Measurements from ENCODE around the gene TSSC4.

TSSC4 gene

DNA sequence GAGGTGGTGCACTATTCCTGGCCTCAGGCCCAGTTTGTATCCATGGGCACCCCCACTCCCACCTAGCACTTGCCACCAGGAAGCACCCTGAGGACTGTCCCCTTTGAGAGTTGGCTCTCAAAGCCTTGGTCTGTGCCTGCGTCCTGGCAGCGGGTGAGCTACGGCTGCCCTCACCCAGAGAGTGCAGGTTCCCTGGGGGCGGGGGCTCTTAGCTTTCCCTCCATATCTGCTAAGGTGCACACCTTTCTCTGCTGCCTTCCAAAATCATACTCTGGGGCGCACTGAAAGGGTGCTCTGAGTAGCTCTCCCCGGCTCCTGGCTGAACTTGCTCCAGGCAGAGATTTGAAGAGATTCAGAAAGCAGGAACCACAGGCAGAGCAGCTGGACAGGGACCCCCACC, 51.4 kb downstream of the TSSC4 start:
- DNase-seq (ENCODE audit: low read depth in 1 of 2, low spot score in 1 of 2), result no peak
- TF ChIP-seq GABPA (IDR thresholded peaks at IDR 0.05; ENCODE audit: low read depth) (no peak), POLR2AphosphoS5 (IDR thresholded peaks at IDR 0.05; ENCODE audit: low read depth) (no peak), SPI1 (IDR thresholded peaks at IDR 0.05; ENCODE audit: borderline replicate concordance, low read depth) (no peak)
- TF ChIP-seq, protein P1, sequence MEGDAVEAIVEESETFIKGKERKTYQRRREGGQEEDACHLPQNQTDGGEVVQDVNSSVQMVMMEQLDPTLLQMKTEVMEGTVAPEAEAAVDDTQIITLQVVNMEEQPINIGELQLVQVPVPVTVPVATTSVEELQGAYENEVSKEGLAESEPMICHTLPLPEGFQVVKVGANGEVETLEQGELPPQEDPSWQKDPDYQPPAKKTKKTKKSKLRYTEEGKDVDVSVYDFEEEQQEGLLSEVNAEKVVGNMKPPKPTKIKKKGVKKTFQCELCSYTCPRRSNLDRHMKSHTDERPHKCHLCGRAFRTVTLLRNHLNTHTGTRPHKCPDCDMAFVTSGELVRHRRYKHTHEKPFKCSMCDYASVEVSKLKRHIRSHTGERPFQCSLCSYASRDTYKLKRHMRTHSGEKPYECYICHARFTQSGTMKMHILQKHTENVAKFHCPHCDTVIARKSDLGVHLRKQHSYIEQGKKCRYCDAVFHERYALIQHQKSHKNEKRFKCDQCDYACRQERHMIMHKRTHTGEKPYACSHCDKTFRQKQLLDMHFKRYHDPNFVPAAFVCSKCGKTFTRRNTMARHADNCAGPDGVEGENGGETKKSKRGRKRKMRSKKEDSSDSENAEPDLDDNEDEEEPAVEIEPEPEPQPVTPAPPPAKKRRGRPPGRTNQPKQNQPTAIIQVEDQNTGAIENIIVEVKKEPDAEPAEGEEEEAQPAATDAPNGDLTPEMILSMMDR (IDR thresholded peaks at IDR 0.05; ENCODE audit: insufficient read depth, low read length), result no peak
- TF ChIP-seq, protein P2, sequence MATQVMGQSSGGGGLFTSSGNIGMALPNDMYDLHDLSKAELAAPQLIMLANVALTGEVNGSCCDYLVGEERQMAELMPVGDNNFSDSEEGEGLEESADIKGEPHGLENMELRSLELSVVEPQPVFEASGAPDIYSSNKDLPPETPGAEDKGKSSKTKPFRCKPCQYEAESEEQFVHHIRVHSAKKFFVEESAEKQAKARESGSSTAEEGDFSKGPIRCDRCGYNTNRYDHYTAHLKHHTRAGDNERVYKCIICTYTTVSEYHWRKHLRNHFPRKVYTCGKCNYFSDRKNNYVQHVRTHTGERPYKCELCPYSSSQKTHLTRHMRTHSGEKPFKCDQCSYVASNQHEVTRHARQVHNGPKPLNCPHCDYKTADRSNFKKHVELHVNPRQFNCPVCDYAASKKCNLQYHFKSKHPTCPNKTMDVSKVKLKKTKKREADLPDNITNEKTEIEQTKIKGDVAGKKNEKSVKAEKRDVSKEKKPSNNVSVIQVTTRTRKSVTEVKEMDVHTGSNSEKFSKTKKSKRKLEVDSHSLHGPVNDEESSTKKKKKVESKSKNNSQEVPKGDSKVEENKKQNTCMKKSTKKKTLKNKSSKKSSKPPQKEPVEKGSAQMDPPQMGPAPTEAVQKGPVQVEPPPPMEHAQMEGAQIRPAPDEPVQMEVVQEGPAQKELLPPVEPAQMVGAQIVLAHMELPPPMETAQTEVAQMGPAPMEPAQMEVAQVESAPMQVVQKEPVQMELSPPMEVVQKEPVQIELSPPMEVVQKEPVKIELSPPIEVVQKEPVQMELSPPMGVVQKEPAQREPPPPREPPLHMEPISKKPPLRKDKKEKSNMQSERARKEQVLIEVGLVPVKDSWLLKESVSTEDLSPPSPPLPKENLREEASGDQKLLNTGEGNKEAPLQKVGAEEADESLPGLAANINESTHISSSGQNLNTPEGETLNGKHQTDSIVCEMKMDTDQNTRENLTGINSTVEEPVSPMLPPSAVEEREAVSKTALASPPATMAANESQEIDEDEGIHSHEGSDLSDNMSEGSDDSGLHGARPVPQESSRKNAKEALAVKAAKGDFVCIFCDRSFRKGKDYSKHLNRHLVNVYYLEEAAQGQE (IDR thresholded peaks at IDR 0.05; ENCODE audit: insufficient replicate concordance, low read depth), result no peak
- Histone ChIP-seq H3K27ac (replicated peaks) (no peak overlapping the region), H3K4me3 (replicated peaks; ENCODE audit: insufficient read depth, low read length) (no peak overlapping the region), H3K27me3 (ENCODE audit: insufficient read depth, poor library complexity, severe bottlenecking) (peaks cover 2% of the 10 kb centered on the region)

DNA sequence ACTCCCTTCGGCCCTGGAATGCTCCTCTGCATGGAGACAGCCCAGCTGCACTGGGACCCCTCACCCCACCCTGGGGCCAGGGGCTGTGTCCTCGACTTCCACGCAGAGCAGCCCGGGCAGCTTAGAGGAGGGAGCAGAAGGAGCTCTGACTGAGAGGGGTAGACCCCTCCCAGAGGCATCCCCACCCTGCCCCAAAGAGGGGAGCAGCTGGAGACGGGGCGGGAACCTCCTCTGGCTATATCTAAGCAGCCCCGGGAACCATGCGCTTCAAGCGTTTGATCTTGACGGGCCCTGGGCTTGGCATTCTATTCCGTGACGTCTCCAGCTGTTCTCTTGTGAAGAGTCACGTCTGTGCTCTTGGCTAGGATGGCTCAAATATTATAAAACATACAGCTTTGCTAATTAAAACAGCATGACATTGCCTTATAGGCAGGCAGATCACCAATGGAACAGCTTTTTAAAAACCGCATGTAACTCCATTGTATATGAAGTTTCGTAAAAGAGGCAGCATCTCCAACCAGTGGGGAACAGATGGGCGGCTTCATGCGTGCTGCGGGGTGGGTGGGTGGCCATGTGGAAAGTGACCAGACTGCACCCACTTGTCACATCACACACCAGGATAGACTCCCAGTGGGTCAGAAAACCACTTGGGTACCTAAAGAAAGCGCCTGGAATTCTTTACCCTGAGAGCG, 51.9 kb downstream of the TSSC4 start:
- DNase-seq (ENCODE audit: low read depth in 1 of 2, low spot score in 1 of 2), result no peak
- H3K27me3 ChIP-seq (ENCODE audit: insufficient read depth, poor library complexity, severe bottlenecking), result peaks cover 2% of the 10 kb centered on the region
- no peak overlapping the region for H3K4me3 ChIP-seq (replicated peaks; ENCODE audit: insufficient read depth, low read length)
- no peak overlapping the region for H3K27ac ChIP-seq (replicated peaks)
- TF ChIP-seq, protein P1 (IDR thresholded peaks at IDR 0.05; ENCODE audit: insufficient read depth, low read length), result no peak
- TF ChIP-seq SPI1 (IDR thresholded peaks at IDR 0.05; ENCODE audit: borderline replicate concordance, low read depth), result no peak
- TF ChIP-seq, protein P2 (IDR thresholded peaks at IDR 0.05; ENCODE audit: insufficient replicate concordance, low read depth), result no peak
- TF ChIP-seq GABPA (IDR thresholded peaks at IDR 0.05; ENCODE audit: low read depth), result no peak

DNA sequence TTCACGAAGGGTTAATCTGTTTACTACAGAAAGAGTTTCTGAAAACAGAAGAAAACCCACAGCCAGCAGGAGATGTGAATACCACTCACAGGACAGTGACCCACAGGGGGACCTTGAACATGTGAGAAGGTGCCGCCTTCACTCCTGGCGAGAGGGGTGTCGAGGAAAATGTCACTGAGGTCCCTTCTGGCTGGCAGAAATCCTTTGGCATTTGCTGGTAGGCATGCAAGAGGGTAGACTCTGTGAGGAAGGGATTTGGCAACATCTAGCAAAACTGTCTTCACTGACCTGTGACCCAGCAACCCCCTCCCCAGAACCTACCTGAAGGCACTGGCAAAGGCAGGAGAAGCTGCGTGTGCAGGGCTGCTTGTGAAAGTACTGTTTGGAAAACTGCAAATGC, 52.9 kb downstream of the TSSC4 start:
- DNase-seq (ENCODE audit: low read depth in 1 of 2, low spot score in 1 of 2), result no peak
- no peak for TF ChIP-seq POLR2AphosphoS5 (IDR thresholded peaks at IDR 0.05; ENCODE audit: low read depth)
- TF ChIP-seq, protein P1 (IDR thresholded peaks at IDR 0.05; ENCODE audit: insufficient read depth, low read length), result no peak
- TF ChIP-seq SPI1 (IDR thresholded peaks at IDR 0.05; ENCODE audit: borderline replicate concordance, low read depth), result no peak
- TF ChIP-seq, protein P2 (IDR thresholded peaks at IDR 0.05; ENCODE audit: insufficient replicate concordance, low read depth), result no peak
- no peak for TF ChIP-seq GABPA (IDR thresholded peaks at IDR 0.05; ENCODE audit: low read depth)
- Histone ChIP-seq H3K4me3 (replicated peaks; ENCODE audit: insufficient read depth, low read length) (no peak overlapping the region), H3K27ac (replicated peaks) (no peak overlapping the region), H3K27me3 (ENCODE audit: insufficient read depth, poor library complexity, severe bottlenecking) (peaks cover 2% of the 10 kb centered on the region)

All from HL-60 (cell line).